ENCODE results near the gene MST1.

MST1 gene

GRCh38 chr3:49656541-49657112 is 32.6 kb downstream of the MST1 start:
- Histone ChIP-seq H2BK12ac (ENCODE audit: low read length) (no peak overlapping the region), H3K9ac (ENCODE audit: low read depth, low read length, poor library complexity) (peak overlapping the region; percentile 63), H2BK15ac (ENCODE audit: low read length) (peak overlapping the region; percentile 81), H3K23ac (ENCODE audit: low read depth, low read length, poor library complexity) (peak overlapping the region; percentile 75), H3K4me2 (ENCODE audit: insufficient read depth, low read length, poor library complexity, severe bottlenecking) (no peak overlapping the region), H3K4me3 (ENCODE audit: low read length in 2 of 2) (no peak overlapping the region), H2AFZ (ENCODE audit: low read length) (no peak overlapping the region), H4K8ac (ENCODE audit: low read depth, low read length) (peak overlapping the region; percentile 17), H3K4me1 (ENCODE audit: control insufficient read depth in 2 of 2, insufficient read depth in 1 of 2, low read depth in 1 of 2, low read length in 2 of 2) (no peaks in the 10 kb centered on the region), H2AK5ac (ENCODE audit: low read depth, low read length) (peak overlapping the region; percentile 32), H2BK120ac (ENCODE audit: low read depth, low read length) (peak overlapping the region; percentile 67), H3K4ac (ENCODE audit: low read length) (no peak overlapping the region), H2BK5ac (ENCODE audit: low read length) (peak overlapping the region; percentile 87), H3K27me3 (ENCODE audit: control insufficient read depth in 3 of 3, insufficient read depth in 3 of 3, low read depth in 1 of 3, low read length in 3 of 3) (no peaks in the 10 kb centered on the region), H3K27ac (replicated peaks; ENCODE audit: low read length) (no peak overlapping the region), H3K9me3 (replicated peaks in 1 of 2; ENCODE audit: control insufficient read depth in 2 of 2, insufficient read depth in 1 of 2, low read depth in 1 of 2, low read length in 2 of 2) (no peaks in the 10 kb centered on the region), H3K14ac (ENCODE audit: low read length) (peak overlapping the region; percentile 95), H3K18ac (ENCODE audit: low read length) (peak overlapping the region; percentile 44), H3K36me3 (replicated peaks in 1 of 2; ENCODE audit: control insufficient read depth in 2 of 2, insufficient read depth in 2 of 2, low read length in 2 of 2) (peaks cover 0 to 40% of the 10 kb centered on the region in 2 donors), H4K91ac (ENCODE audit: low read depth, low read length, poor library complexity) (no peak overlapping the region), H3K79me1 (ENCODE audit: low read depth, low read length) (no peaks in the 10 kb centered on the region)
- no peak for DNase-seq (ENCODE audit: low spot score)
- no CpG with 5 or more reads among the region's 18 CpGs for WGBS, 2 donors (ENCODE audit: extremely low coverage in 2 of 2, insufficient read length in 2 of 2, insufficient replicate concordance in 1 of 2)

- Histone ChIP-seq H4K91ac (ENCODE audit: low read depth, low read length, poor library complexity) (peak overlapping the region; percentile 12), H3K9ac (ENCODE audit: low read depth, low read length, poor library complexity) (peak overlapping the region; percentile 77), H3K18ac (ENCODE audit: low read length) (peak overlapping the region; percentile 19), H2AFZ (ENCODE audit: low read length) (no peak overlapping the region), H3K4ac (ENCODE audit: low read length) (no peak overlapping the region), H3K36me3 (replicated peaks in 1 of 2; ENCODE audit: control insufficient read depth in 2 of 2, insufficient read depth in 2 of 2, low read length in 2 of 2) (peaks cover 0 to 43% of the 10 kb centered on the region in 2 donors), H3K9me3 (replicated peaks in 1 of 2; ENCODE audit: control insufficient read depth in 2 of 2, insufficient read depth in 1 of 2, low read depth in 1 of 2, low read length in 2 of 2) (no peaks in the 10 kb centered on the region), H2BK5ac (ENCODE audit: low read length) (peak overlapping the region; percentile 87), H3K4me3 (ENCODE audit: low read length in 2 of 2) (no peak overlapping the region), H3K4me2 (ENCODE audit: insufficient read depth, low read length, poor library complexity, severe bottlenecking) (no peak overlapping the region), H2BK120ac (ENCODE audit: low read depth, low read length) (peak overlapping the region; percentile 67), H4K8ac (ENCODE audit: low read depth, low read length) (no peak overlapping the region), H3K79me1 (ENCODE audit: low read depth, low read length) (no peaks in the 10 kb centered on the region), H3K4me1 (ENCODE audit: control insufficient read depth in 2 of 2, insufficient read depth in 1 of 2, low read depth in 1 of 2, low read length in 2 of 2) (no peaks in the 10 kb centered on the region), H2BK15ac (ENCODE audit: low read length) (peak overlapping the region; percentile 81), H2AK5ac (ENCODE audit: low read depth, low read length) (peak overlapping the region; percentile 4), H3K14ac (ENCODE audit: low read length) (peak overlapping the region; percentile 75), H2BK12ac (ENCODE audit: low read length) (no peak overlapping the region), H3K23ac (ENCODE audit: low read depth, low read length, poor library complexity) (peak overlapping the region; percentile 97), H3K27me3 (ENCODE audit: control insufficient read depth in 3 of 3, insufficient read depth in 3 of 3, low read depth in 1 of 3, low read length in 3 of 3) (no peaks in the 10 kb centered on the region), H3K27ac (replicated peaks; ENCODE audit: low read length) (no peak overlapping the region)
- DNase-seq (ENCODE audit: low spot score) = no peak
- no CpG with 5 or more reads among the region's 19 CpGs for WGBS, 2 donors (ENCODE audit: extremely low coverage in 2 of 2, insufficient read length in 2 of 2, insufficient replicate concordance in 1 of 2)
Measured at GRCh38 chr3:49655731-49656285, 33.5 kb downstream of the MST1 start.

DNA sequence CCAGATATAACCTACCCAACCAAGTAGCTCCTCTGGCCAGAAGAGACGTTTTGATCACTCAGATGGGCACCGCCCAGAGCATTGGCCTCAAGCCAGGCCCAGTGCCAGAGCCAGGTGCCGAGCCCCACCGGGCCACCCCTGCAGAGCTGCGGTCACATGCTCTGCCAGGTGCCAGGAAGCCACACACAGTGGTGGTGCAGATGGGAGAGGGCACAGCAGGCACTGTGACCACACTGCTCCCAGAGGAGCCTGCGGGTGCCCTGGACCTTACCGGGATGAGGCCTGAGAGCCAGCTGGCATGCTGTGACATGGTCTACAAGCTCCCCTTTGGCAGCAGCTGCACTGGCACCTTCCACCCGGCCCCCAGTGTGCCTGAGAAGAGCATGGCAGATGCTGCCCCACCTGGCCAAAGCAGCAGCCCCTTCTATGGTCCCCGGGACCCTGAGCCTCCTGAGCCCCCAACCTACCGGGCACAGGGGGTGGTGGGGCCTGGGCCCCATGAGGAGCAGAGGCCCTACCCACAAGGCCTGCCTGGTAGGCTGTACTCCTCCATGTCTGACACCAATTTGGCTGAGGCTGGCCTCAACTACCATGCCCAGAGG is 34.2 kb downstream of the MST1 start:
- Histone ChIP-seq H3K4me3 (ENCODE audit: low read length in 2 of 2) (no peak overlapping the region), H2AK5ac (ENCODE audit: low read depth, low read length) (peak overlapping the region; percentile 63), H3K9ac (ENCODE audit: low read depth, low read length, poor library complexity) (peak overlapping the region; percentile 44), H3K23ac (ENCODE audit: low read depth, low read length, poor library complexity) (no peak overlapping the region), H2BK15ac (ENCODE audit: low read length) (no peak overlapping the region), H3K27ac (replicated peaks; ENCODE audit: low read length) (no peak overlapping the region), H3K18ac (ENCODE audit: low read length) (peak overlapping the region; percentile 83), H3K9me3 (replicated peaks in 1 of 2; ENCODE audit: control insufficient read depth in 2 of 2, insufficient read depth in 1 of 2, low read depth in 1 of 2, low read length in 2 of 2) (no peaks in the 10 kb centered on the region), H3K14ac (ENCODE audit: low read length) (no peak overlapping the region), H3K4me2 (ENCODE audit: insufficient read depth, low read length, poor library complexity, severe bottlenecking) (no peak overlapping the region), H3K79me1 (ENCODE audit: low read depth, low read length) (no peaks in the 10 kb centered on the region), H4K91ac (ENCODE audit: low read depth, low read length, poor library complexity) (no peak overlapping the region), H2BK5ac (ENCODE audit: low read length) (peak overlapping the region; percentile 75), H3K27me3 (ENCODE audit: control insufficient read depth in 3 of 3, insufficient read depth in 3 of 3, low read depth in 1 of 3, low read length in 3 of 3) (no peaks in the 10 kb centered on the region), H2BK12ac (ENCODE audit: low read length) (no peak overlapping the region), H4K8ac (ENCODE audit: low read depth, low read length) (no peak overlapping the region), H3K4me1 (ENCODE audit: control insufficient read depth in 2 of 2, insufficient read depth in 1 of 2, low read depth in 1 of 2, low read length in 2 of 2) (peaks cover 0 to 1% of the 10 kb centered on the region in 2 donors), H2BK120ac (ENCODE audit: low read depth, low read length) (no peak overlapping the region), H3K36me3 (replicated peaks in 1 of 2; ENCODE audit: control insufficient read depth in 2 of 2, insufficient read depth in 2 of 2, low read length in 2 of 2) (peaks cover 0 to 43% of the 10 kb centered on the region in 2 donors), H2AFZ (ENCODE audit: low read length) (no peak overlapping the region), H3K4ac (ENCODE audit: low read length) (no peak overlapping the region)
- DNase-seq (ENCODE audit: low spot score) = no peak
- no CpG with 5 or more reads among the region's 10 CpGs for WGBS, 2 donors (ENCODE audit: extremely low coverage in 2 of 2, insufficient read length in 2 of 2, insufficient replicate concordance in 1 of 2)

DNA sequence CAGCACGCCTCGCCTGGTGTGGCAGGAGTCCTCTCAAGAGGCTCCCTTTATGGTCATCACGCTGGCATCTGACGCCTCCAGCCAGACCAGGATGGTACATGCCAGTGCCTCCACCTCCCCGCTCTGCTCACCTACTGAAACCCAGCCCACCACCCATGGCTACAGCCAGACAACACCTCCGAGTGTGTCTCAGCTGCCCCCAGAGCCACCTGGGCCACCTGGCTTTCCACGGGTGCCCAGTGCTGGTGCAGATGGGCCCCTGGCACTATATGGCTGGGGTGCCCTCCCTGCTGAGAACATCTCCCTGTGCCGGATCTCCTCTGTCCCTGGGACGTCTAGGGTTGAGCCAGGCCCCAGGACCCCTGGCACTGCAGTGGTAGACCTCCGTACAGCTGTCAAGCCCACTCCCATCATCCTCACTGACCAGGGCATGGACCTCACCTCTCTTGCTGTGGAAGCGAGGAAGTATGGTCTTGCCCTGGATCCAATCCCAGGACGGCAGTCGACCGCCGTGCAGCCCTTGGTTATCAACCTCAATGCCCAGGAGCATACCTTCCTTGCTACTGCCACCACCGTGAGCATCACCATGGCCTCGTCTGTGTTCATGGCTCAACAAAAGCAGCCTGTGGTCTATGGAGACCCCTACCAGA is 35.0 kb downstream of the MST1 start:
- Histone ChIP-seq H3K36me3 (replicated peaks in 1 of 2; ENCODE audit: control insufficient read depth in 2 of 2, insufficient read depth in 2 of 2, low read length in 2 of 2) (peaks cover 0 to 43% of the 10 kb centered on the region in 2 donors), H2BK15ac (ENCODE audit: low read length) (peak overlapping the region; percentile 49), H3K9me3 (replicated peaks in 1 of 2; ENCODE audit: control insufficient read depth in 2 of 2, insufficient read depth in 1 of 2, low read depth in 1 of 2, low read length in 2 of 2) (no peaks in the 10 kb centered on the region), H4K8ac (ENCODE audit: low read depth, low read length) (no peak overlapping the region), H2BK5ac (ENCODE audit: low read length) (peak overlapping the region; percentile 75), H3K27ac (replicated peaks; ENCODE audit: low read length) (no peak overlapping the region), H2BK120ac (ENCODE audit: low read depth, low read length) (no peak overlapping the region), H3K18ac (ENCODE audit: low read length) (no peak overlapping the region), H4K91ac (ENCODE audit: low read depth, low read length, poor library complexity) (no peak overlapping the region), H3K4me2 (ENCODE audit: insufficient read depth, low read length, poor library complexity, severe bottlenecking) (no peak overlapping the region), H2BK12ac (ENCODE audit: low read length) (peak overlapping the region; percentile 58), H2AK5ac (ENCODE audit: low read depth, low read length) (peak overlapping the region; percentile 56), H3K9ac (ENCODE audit: low read depth, low read length, poor library complexity) (peak overlapping the region; percentile 60), H2AFZ (ENCODE audit: low read length) (no peak overlapping the region), H3K79me1 (ENCODE audit: low read depth, low read length) (peaks cover 2% of the 10 kb centered on the region), H3K4ac (ENCODE audit: low read length) (peak overlapping the region; percentile 37), H3K4me1 (ENCODE audit: control insufficient read depth in 2 of 2, insufficient read depth in 1 of 2, low read depth in 1 of 2, low read length in 2 of 2) (peaks cover 0 to 2% of the 10 kb centered on the region in 2 donors), H3K4me3 (ENCODE audit: low read length in 2 of 2) (peak overlapping the region in 1 of 2 donors; percentile 43), H3K23ac (ENCODE audit: low read depth, low read length, poor library complexity) (peak overlapping the region; percentile 20), H3K27me3 (ENCODE audit: control insufficient read depth in 3 of 3, insufficient read depth in 3 of 3, low read depth in 1 of 3, low read length in 3 of 3) (no peaks in the 10 kb centered on the region), H3K14ac (ENCODE audit: low read length) (no peak overlapping the region)
- no peak for DNase-seq (ENCODE audit: low spot score)
- WGBS, 2 donors (ENCODE audit: extremely low coverage in 2 of 2, insufficient read length in 2 of 2, insufficient replicate concordance in 1 of 2) = no CpG with 5 or more reads among the region's 17 CpGs

Data from neuronal stem cell (in vitro differentiated cells).